ENCODE measurements around the gene ACTL6A.

ACTL6A gene

GRCh38 chr3:179558742-179559364, 3.9 kb upstream of the ACTL6A start:
- Mint-ChIP-seq H3K4me3 (no peak overlapping the region), H3K27ac (no peak overlapping the region), H3K4me1 (peaks cover 10% of the 10 kb centered on the region), H3K27me3 (no peaks in the 10 kb centered on the region), H3K9me3 (no peaks in the 10 kb centered on the region), H3K36me3 (no peaks in the 10 kb centered on the region)
- ATAC-seq = no peak

- Mint-ChIP-seq H3K27me3 (no peaks in the 10 kb centered on the region), H3K4me1 (peaks cover 22% of the 10 kb centered on the region), H3K4me3 (no peak overlapping the region), H3K9me3 (no peaks in the 10 kb centered on the region), H3K27ac (no peak overlapping the region), H3K36me3 (no peaks in the 10 kb centered on the region)
- ATAC-seq = no peak
Measured at GRCh38 chr3:179560791-179561190, 1.9 kb upstream of the ACTL6A start.

DNA sequence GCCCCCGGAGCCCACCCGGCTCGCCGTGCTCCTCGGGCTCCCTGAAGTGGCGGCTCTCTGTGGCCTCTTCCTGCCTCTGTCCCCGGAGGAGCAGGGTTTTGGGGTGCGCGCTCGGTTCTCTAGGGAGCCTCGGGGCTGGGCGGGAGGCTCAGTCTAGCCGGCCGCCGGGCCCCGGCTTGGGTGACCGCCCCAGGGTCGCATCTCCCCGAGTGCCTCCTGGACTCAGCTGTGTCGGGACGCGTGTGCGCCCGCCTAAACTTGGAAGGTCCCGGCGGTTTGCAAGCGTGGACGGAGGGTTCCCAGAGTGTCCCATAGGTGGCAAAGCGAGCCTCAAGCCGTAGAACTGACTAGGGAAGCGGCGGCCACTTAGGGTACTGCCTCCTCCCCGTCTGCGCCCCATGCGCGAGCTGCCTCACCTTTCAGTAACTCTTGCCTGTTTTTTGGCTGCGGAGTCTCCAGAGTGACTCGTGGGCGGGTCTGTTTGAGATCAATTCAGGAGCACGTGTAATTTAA, 601 bp downstream of the ACTL6A start:
- H3K27me3 Mint-ChIP-seq = no peaks in the 10 kb centered on the region
- H3K4me1 Mint-ChIP-seq = peaks cover 28% of the 10 kb centered on the region
- no peaks in the 10 kb centered on the region for H3K9me3 Mint-ChIP-seq
- H3K4me3 Mint-ChIP-seq = peak overlapping the region; percentile 86
- ATAC-seq = peak; percentile 76
- peak overlapping the region; percentile 81 for H3K27ac Mint-ChIP-seq
- H3K36me3 Mint-ChIP-seq = no peaks in the 10 kb centered on the region

DNA sequence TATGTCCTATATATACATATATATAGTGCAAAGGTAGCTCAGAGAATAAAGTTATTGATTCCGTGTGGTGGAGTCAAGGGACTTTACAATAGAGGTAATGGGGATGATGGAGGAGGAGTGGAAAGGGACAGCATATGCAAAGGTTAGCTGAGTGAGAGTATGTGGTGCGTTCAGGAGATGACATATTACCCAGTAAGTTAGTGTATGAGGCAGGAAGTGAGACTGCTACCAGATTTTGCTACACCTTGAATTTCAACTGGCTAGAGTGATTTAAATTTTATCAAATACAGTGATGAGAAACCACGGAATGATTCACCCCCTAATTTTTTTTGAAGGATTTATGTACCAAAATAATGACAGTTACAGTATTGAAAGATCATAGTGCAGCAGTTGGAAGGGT, 2.8 kb downstream of the ACTL6A start:
- Mint-ChIP-seq H3K27me3 (no peaks in the 10 kb centered on the region), H3K36me3 (peaks cover 9% of the 10 kb centered on the region), H3K4me3 (no peak overlapping the region), H3K27ac (no peak overlapping the region), H3K9me3 (no peaks in the 10 kb centered on the region), H3K4me1 (peaks cover 28% of the 10 kb centered on the region)
- ATAC-seq = no peak

- no peak overlapping the region for H3K27ac Mint-ChIP-seq
- no peak for ATAC-seq
- no peak overlapping the region for H3K4me3 Mint-ChIP-seq
- peaks cover 36% of the 10 kb centered on the region for H3K36me3 Mint-ChIP-seq
- no peaks in the 10 kb centered on the region for H3K9me3 Mint-ChIP-seq
- no peaks in the 10 kb centered on the region for H3K4me1 Mint-ChIP-seq
- no peaks in the 10 kb centered on the region for H3K27me3 Mint-ChIP-seq
Measured at GRCh38 chr3:179580992-179581391, 18.3 kb downstream of the ACTL6A start.

DNA sequence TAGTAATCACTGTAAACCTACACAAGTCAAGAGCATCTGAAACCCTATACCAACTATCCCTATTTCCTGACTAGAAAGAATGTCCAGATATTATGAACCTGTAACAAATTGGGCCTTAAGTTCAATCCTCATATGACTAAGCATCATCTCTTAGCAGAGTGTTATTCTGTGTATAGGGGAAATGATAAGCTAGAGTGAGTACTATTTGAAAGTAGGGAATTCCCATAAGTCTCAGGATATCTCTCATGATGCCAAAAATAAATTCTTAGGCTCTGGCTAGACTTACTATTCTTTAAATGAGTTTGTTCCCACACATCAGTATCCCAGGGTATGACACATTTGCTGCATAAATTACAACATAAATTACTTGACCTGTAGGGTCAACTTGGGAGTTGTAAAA, 26.4 kb downstream of the ACTL6A start:
- Mint-ChIP-seq H3K4me1 (no peaks in the 10 kb centered on the region), H3K36me3 (peaks cover 46% of the 10 kb centered on the region), H3K27me3 (no peaks in the 10 kb centered on the region), H3K9me3 (no peaks in the 10 kb centered on the region), H3K4me3 (no peak overlapping the region), H3K27ac (peak overlapping the region; percentile 73)
- peak; percentile 63 for ATAC-seq

DNA sequence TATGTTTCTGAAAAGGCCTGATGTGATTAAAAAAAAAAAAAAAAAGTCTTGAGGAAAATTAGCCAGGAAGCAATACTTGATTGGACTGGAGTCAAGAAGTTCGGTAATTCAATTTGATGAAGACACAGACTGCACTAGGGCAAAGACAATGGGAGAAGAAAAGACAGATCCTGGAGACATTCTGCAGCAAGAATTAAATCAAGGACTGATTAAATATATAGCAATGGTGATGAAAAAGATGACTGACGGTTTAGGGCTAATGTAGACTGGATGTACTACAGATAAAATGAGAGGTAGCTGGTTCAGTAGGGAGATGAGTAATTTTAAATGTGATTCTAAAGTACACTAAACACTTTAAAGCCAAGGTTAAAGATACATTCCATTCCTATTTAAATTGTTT, 27.9 kb downstream of the ACTL6A start:
- no peaks in the 10 kb centered on the region for H3K27me3 Mint-ChIP-seq
- peaks cover 40% of the 10 kb centered on the region for H3K36me3 Mint-ChIP-seq
- no peak overlapping the region for H3K27ac Mint-ChIP-seq
- H3K4me3 Mint-ChIP-seq = no peak overlapping the region
- no peak for ATAC-seq
- no peaks in the 10 kb centered on the region for H3K9me3 Mint-ChIP-seq
- no peaks in the 10 kb centered on the region for H3K4me1 Mint-ChIP-seq

GRCh38 chr3:179591313-179591712, 28.6 kb downstream of the ACTL6A start:
- Mint-ChIP-seq H3K36me3 (peaks cover 37% of the 10 kb centered on the region), H3K27ac (no peak overlapping the region), H3K4me1 (no peaks in the 10 kb centered on the region), H3K9me3 (no peaks in the 10 kb centered on the region), H3K27me3 (no peaks in the 10 kb centered on the region), H3K4me3 (no peak overlapping the region)
- no peak for ATAC-seq

GRCh38 chr3:179599531-179599930, 36.8 kb downstream of the ACTL6A start:
- Mint-ChIP-seq H3K4me3 (no peak overlapping the region), H3K36me3 (peaks cover 28% of the 10 kb centered on the region), H3K27me3 (no peaks in the 10 kb centered on the region), H3K27ac (no peak overlapping the region), H3K4me1 (peaks cover under 1% of the 10 kb centered on the region), H3K9me3 (no peaks in the 10 kb centered on the region)
- no peak for ATAC-seq

DNA sequence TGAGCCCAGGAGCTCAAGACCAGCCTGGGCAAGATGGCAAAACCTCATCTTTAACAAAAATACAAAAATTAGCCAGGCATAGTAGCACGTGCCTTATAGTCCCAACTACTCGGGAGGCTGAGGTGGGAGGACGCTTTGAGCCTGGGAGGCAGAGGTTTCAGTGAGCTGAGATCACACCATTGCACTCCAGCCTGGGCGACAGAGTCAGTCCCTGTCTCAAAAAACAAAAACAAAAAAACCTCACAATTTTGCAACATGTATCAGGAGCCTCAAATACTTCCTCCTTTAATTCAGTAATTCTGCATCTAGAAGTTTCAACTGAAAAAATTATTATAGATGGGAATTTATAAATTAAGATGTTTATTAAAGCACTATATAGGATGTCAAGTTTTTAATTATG, 40.6 kb downstream of the ACTL6A start:
- H3K4me3 Mint-ChIP-seq = no peak overlapping the region
- peaks cover 29% of the 10 kb centered on the region for H3K36me3 Mint-ChIP-seq
- H3K4me1 Mint-ChIP-seq = peaks cover 35% of the 10 kb centered on the region
- H3K27me3 Mint-ChIP-seq = no peaks in the 10 kb centered on the region
- ATAC-seq = no peak
- no peak overlapping the region for H3K27ac Mint-ChIP-seq
- no peaks in the 10 kb centered on the region for H3K9me3 Mint-ChIP-seq

DNA sequence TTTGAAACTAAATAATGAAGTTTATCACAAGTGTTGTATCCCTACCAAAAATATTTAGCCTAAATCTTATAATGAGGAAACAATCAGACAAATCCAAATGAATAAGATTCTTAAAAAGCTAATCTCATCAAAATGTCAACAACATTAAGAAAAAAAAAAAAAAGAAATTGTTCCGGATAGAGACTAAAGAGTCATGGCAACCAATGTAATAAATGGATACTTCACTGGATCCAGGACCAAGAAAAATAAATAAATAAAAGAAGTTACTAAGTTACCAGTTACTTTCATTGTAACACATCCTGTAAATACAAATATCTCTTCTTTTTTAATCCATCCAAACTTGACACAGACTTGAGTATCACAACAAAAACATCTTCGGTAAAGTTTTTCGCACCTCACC, 41.1 kb downstream of the ACTL6A start:
- H3K27me3 Mint-ChIP-seq = no peaks in the 10 kb centered on the region
- H3K4me1 Mint-ChIP-seq = peaks cover 38% of the 10 kb centered on the region
- peak overlapping the region; percentile 100 for H3K4me3 Mint-ChIP-seq
- no peak for ATAC-seq
- H3K36me3 Mint-ChIP-seq = peaks cover 30% of the 10 kb centered on the region
- H3K9me3 Mint-ChIP-seq = no peaks in the 10 kb centered on the region
- peak overlapping the region; percentile 97 for H3K27ac Mint-ChIP-seq

- peak; percentile 99 for ATAC-seq
- H3K4me3 Mint-ChIP-seq = peak within 1 kb of the TSS; percentile 100
- no peaks in the 10 kb centered on the region for H3K27me3 Mint-ChIP-seq
- peak within 1 kb of the TSS; percentile 97 for H3K27ac Mint-ChIP-seq
- H3K9me3 Mint-ChIP-seq = no peaks in the 10 kb centered on the region
- peaks cover 31% of the 10 kb centered on the region for H3K36me3 Mint-ChIP-seq
- H3K4me1 Mint-ChIP-seq = peaks cover 45% of the 10 kb centered on the region
Measured at GRCh38 chr3:179604321-179605078, 41.8 kb downstream of the ACTL6A start, which contains the start of the genes MRPL47 and NDUFB5. TSS of gene MRPL47 (minus strand) at chr3:179604638. CDS start at chr3:179604624, 14 bp downstream. TSS of gene NDUFB5 (plus strand) at chr3:179604794. CDS start at chr3:179604816, 22 bp downstream.

DNA sequence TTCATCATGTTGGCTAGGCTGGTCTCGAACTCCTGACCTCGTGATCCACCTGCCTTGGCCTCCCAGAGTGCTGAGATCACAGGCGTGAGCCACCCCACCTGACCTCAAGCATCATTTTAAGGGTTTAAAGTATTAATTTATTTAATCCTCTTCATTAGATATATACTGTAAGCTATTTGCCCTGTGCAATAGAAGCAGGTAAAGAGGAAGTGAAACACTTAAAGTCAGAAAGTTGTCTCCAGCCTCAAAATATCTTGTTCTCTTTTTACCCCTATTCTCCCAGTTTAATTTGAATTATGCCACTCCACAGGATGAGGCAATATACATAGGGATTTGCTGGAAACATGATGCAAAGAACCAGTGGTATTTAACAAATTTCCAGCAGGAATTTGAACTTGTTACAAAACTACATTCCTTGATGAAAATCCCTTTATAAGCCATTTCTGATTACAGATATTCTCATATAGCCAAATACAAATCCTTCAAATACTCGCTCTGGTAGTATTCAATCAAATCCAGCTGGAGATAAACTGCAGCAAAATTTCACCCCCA, 43.9 kb downstream of the ACTL6A start:
- peak overlapping the region; percentile 97 for H3K27ac Mint-ChIP-seq
- no peaks in the 10 kb centered on the region for H3K27me3 Mint-ChIP-seq
- H3K36me3 Mint-ChIP-seq = peaks cover 25% of the 10 kb centered on the region
- no peaks in the 10 kb centered on the region for H3K9me3 Mint-ChIP-seq
- no peak for ATAC-seq
- H3K4me1 Mint-ChIP-seq = peaks cover 60% of the 10 kb centered on the region
- peak overlapping the region; percentile 63 for H3K4me3 Mint-ChIP-seq

DNA sequence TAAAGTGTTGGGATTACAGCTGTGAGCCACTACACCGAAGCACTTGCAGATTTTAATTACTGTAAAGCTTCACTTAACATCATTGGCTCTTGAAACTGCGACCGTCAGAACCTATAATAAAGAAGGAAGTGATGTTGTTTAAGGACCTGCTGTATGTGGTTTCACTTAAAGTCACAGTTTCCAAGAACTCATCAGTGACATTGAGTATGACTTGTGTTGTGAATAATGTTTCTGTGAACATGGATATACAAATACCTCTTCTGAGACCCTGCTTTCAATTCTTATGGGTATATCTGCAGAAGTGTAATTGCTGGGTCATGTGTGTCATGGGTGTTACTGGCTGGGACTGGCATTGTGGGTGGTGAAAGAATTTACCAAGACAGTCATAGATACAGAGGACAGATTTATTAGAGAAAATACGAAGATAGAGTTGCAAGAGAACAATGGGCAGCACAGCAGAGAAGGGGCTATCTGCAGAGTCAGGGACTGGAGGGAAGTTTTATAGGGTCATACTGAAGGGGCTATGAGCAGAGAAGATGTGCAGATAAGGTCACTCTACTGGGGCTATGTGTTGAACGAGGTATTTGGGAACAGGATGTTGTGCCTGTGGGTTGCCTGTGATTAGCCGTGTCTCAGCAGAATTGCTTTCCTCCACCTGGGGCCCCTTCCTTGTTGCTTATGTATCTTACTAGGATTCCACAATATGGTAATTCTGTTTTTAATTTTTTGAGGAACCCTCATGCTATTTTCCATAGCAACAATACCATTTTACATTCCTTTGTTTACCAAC, 46.4 kb downstream of the ACTL6A start:
- Mint-ChIP-seq H3K4me1 (peaks cover 68% of the 10 kb centered on the region), H3K36me3 (peaks cover 25% of the 10 kb centered on the region), H3K27ac (peak overlapping the region; percentile 97), H3K9me3 (no peaks in the 10 kb centered on the region), H3K4me3 (peak overlapping the region; percentile 68), H3K27me3 (no peaks in the 10 kb centered on the region)
- ATAC-seq = peak; percentile 78

DNA sequence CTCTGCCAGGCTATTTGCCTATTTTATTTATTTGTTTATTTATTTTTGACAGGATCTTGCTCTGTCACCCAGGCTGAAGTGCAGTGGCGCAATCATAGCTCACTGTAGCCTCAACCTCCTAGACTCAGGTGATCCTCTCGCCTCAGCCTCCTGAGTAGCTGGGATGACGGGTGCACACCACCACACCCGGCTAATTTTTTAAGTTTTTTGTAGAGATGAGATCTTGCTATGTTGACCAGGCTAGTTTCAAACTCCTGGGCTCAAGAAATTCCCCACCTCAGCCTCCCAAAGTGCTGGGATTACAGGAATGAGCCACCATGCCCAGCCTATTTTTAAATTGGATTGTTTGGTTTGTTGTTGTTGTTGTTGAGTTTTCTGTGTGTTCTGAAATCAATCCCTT, 47.3 kb downstream of the ACTL6A start:
- H3K36me3 Mint-ChIP-seq = peaks cover 25% of the 10 kb centered on the region
- no peaks in the 10 kb centered on the region for H3K27me3 Mint-ChIP-seq
- H3K27ac Mint-ChIP-seq = peak overlapping the region; percentile 97
- ATAC-seq = no peak
- H3K4me1 Mint-ChIP-seq = peaks cover 62% of the 10 kb centered on the region
- H3K4me3 Mint-ChIP-seq = no peak overlapping the region
- H3K9me3 Mint-ChIP-seq = no peaks in the 10 kb centered on the region
